Astrocyte of the spinal cord (primary cell): ENCODE measurements around the gene TIMM44.

ENCODE experiments used
- DNase-seq: peaks from one replicate; pipeline ENCODE4 v3.0.0; 2011; ENCODE audit warnings: low read depth, low spot score
- H3K4me3 ChIP-seq: 2 replicates; pipeline ENCODE4 v1.5.1; 2011; ENCODE audit warnings: low read depth, mild to moderate bottlenecking, low read length, moderate library complexity
- CTCF ChIP-seq: IDR thresholded peaks from 2 replicates; pipeline ENCODE4 v1.5.1; 2012; ENCODE audit warnings: low read depth, mild to moderate bottlenecking, low read length, inconsistent platforms
- in situ Hi-C: cut with HindIII; loops from 2 replicates; pipeline ENCODE4 v1.10.0; 2017; ENCODE audit warnings: low sequenced_read_pairs

Gene TIMM44

GRCh38 chr19:7927605-7928333, 15.7 kb downstream of the TIMM44 start:
- H3K4me3 ChIP-seq = no peak overlapping the region
- no peak for TF ChIP-seq CTCF
- DNase-seq = no peak
- in situ Hi-C loops = no loop called here

GRCh38 chr19:7926727-7927604, 16.5 kb downstream of the TIMM44 start:
- H3K4me3 ChIP-seq = no peak overlapping the region
- no peak for TF ChIP-seq CTCF
- no peak for DNase-seq
- in situ Hi-C loops = no loop called here

GRCh38 chr19:7926021-7926726, 17.3 kb downstream of the TIMM44 start, which contains the start of gene CTXN1:
TSS of gene CTXN1 (minus strand) at chr19:7926135. CDS start at chr19:7925538, 597 bp downstream.
- H3K4me3 ChIP-seq = peak within 1 kb of the TSS; percentile 41
- DNase-seq = peak; percentile 35
- TF ChIP-seq CTCF = peak; percentile 5
- in situ Hi-C loops = no loop called here

- TF ChIP-seq CTCF = peak; percentile 83
- H3K4me3 ChIP-seq = peak overlapping the region; percentile 31
- peak; percentile 68 for DNase-seq
- in situ Hi-C loops = no loop called here
Observed at GRCh38 chr19:7925171-7925851, 18.2 kb downstream of the TIMM44 start.

- in situ Hi-C loops = no loop called here
- peak overlapping the region; percentile 20 for H3K4me3 ChIP-seq
- no peak for TF ChIP-seq CTCF
- DNase-seq = no peak
Observed at GRCh38 chr19:7924651-7925170, 18.8 kb downstream of the TIMM44 start.
